ENCODE results near the gene PARD3. TPM values are rescaled to one million over a fixed set of nuclear protein-coding genes. Genes with fewer than 3 reads are reported as not detected.

The PARD3 gene
- total RNA-seq, 1 experiment from 2014 or later = 57.4 TPM

GRCh38 chr10:34229917-34230316, 585.2 kb downstream of the PARD3 start:
- intact Hi-C loops (cut with micrococcal nuclease; ENCODE audit: unreplicated experiment) = no loop called here
- CTCF ChIA-PET = no interaction called here

DNA sequence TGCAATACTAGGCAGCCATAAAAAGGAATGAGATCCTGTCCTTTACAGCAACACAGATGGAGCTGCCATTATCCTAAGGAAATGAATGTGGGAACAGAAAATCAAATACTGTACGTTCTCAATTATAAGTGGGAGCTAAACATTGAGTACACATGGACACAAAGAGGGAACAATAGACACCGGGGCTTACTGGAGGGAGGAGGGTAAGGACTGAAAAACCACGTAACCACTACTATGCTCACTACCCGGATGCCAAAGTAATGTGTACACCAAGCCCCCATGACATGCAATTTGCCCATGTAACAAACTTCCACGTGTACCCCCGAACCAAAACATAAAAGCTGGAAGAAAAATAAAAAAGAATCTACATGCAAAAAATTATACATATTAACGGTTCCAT, 587.0 kb downstream of the PARD3 start:
- intact Hi-C loops (cut with micrococcal nuclease; ENCODE audit: unreplicated experiment) = no loop called here
- no peak for TF ChIP-seq EZH2 (IDR thresholded peaks at IDR 0.05; ENCODE audit: low read depth)
- TF ChIP-seq, protein P1, sequence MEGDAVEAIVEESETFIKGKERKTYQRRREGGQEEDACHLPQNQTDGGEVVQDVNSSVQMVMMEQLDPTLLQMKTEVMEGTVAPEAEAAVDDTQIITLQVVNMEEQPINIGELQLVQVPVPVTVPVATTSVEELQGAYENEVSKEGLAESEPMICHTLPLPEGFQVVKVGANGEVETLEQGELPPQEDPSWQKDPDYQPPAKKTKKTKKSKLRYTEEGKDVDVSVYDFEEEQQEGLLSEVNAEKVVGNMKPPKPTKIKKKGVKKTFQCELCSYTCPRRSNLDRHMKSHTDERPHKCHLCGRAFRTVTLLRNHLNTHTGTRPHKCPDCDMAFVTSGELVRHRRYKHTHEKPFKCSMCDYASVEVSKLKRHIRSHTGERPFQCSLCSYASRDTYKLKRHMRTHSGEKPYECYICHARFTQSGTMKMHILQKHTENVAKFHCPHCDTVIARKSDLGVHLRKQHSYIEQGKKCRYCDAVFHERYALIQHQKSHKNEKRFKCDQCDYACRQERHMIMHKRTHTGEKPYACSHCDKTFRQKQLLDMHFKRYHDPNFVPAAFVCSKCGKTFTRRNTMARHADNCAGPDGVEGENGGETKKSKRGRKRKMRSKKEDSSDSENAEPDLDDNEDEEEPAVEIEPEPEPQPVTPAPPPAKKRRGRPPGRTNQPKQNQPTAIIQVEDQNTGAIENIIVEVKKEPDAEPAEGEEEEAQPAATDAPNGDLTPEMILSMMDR (conservative IDR thresholded peaks at IDR 0.05) = no peak
- no peaks in the 10 kb centered on the region for H3K9me3 ChIP-seq (ENCODE audit: insufficient read depth, low read depth)
- no peaks in the 10 kb centered on the region for H3K4me1 ChIP-seq (replicated peaks; ENCODE audit: insufficient read depth)
- no peaks in the 10 kb centered on the region; the same call in 1 of the 2 replicates for H4K20me1 ChIP-seq (ENCODE audit: insufficient read depth)
- no peak overlapping the region for H3K4me2 ChIP-seq
- H3K79me2 ChIP-seq (ENCODE audit: low read depth) = no peaks in the 10 kb centered on the region
- H3K9me2 ChIP-seq (ENCODE audit: insufficient read depth) = no peaks in the 10 kb centered on the region
- no peak overlapping the region for H2AFZ ChIP-seq
- no peak overlapping the region for H3K4me3 ChIP-seq
- BruUV-seq (replicated peaks) = no TSS peak
- H3K27me3 ChIP-seq (ENCODE audit: insufficient read depth, low read depth) = no peaks in the 10 kb centered on the region
- no peaks in the 10 kb centered on the region for H3F3A ChIP-seq (ENCODE audit: insufficient read depth, low read depth)
- DNase-seq = no peak
- no peaks in the 10 kb centered on the region for H3K36me3 ChIP-seq (ENCODE audit: low read depth)
- ChIA-PET POLR2A (ENCODE audit: unreplicated experiment) (no interaction called here), CTCF (no interaction called here)
- H3K27ac ChIP-seq = no peak overlapping the region

More at GRCh38 chr10:34229917-34230316, 585.2 kb downstream of the PARD3 start:
- Histone ChIP-seq H4K20me1 (ENCODE audit: insufficient read depth) (no peaks in the 10 kb centered on the region), H3K79me2 (ENCODE audit: low read depth) (no peaks in the 10 kb centered on the region), H3K36me3 (ENCODE audit: low read depth) (no peaks in the 10 kb centered on the region), H3K4me2 (no peak overlapping the region), H3K9me2 (ENCODE audit: insufficient read depth) (no peaks in the 10 kb centered on the region), H3K4me3 (no peak overlapping the region), H3K27me3 (ENCODE audit: insufficient read depth, low read depth) (no peaks in the 10 kb centered on the region), H3F3A (ENCODE audit: insufficient read depth, low read depth) (no peaks in the 10 kb centered on the region), H2AFZ (no peak overlapping the region), H3K27ac (no peak overlapping the region), H3K9me3 (ENCODE audit: insufficient read depth, low read depth) (no peaks in the 10 kb centered on the region), H3K4me1 (replicated peaks; ENCODE audit: insufficient read depth) (no peaks in the 10 kb centered on the region)
- DNase-seq = no peak
- POLR2A ChIA-PET (ENCODE audit: unreplicated experiment) = no interaction called here
- BruUV-seq (replicated peaks) = no TSS peak
- TF ChIP-seq, protein P1 (conservative IDR thresholded peaks at IDR 0.05) = no peak
- TF ChIP-seq EZH2 (IDR thresholded peaks at IDR 0.05; ENCODE audit: low read depth) = no peak

DNA sequence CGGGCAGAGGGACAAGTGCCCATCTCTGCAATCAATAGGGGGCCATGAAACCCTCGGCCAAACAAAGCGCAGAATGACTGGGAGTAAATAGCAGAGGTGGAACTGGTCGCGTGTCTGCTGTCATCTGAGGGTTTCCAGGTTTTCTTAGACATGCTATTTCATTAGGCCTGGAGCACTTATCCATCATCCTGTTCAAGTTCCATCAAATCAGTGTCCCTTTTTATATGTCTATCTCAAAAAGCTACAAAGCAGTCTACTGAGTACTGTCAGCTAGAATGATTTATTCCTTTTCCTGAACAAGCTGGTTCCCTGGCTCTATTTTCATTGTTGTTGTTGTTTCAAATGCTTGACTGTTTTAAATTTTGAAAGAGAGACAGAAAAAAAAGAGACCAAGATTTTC, 590.5 kb downstream of the PARD3 start:
- intact Hi-C loops (cut with micrococcal nuclease; ENCODE audit: unreplicated experiment) = no loop called here
- Histone ChIP-seq H3K36me3 (ENCODE audit: low read depth) (no peaks in the 10 kb centered on the region), H3K9me2 (ENCODE audit: insufficient read depth) (no peaks in the 10 kb centered on the region), H3K27me3 (ENCODE audit: insufficient read depth, low read depth) (no peaks in the 10 kb centered on the region), H2AFZ (no peak overlapping the region), H3K27ac (no peak overlapping the region), H3K79me2 (ENCODE audit: low read depth) (no peaks in the 10 kb centered on the region), H4K20me1 (ENCODE audit: insufficient read depth) (no peaks in the 10 kb centered on the region; the same call in 1 of the 2 replicates), H3K4me1 (replicated peaks; ENCODE audit: insufficient read depth) (no peaks in the 10 kb centered on the region), H3K4me3 (no peak overlapping the region), H3K9me3 (ENCODE audit: insufficient read depth, low read depth) (no peaks in the 10 kb centered on the region), H3K4me2 (no peak overlapping the region), H3F3A (ENCODE audit: insufficient read depth, low read depth) (no peaks in the 10 kb centered on the region)
- CTCF ChIA-PET = no interaction called here
- POLR2A ChIA-PET (ENCODE audit: unreplicated experiment) = interaction anchor here (0.5 to 0.7 kb wide), 2 partner anchors 95 to 1576 kb away, joined by 3 to 7 read pairs; no protein-coding TSS in a partner anchor
- no peak for DNase-seq
- no TSS peak for BruUV-seq (replicated peaks)
- TF ChIP-seq, protein P1 (conservative IDR thresholded peaks at IDR 0.05) = no peak
- TF ChIP-seq EZH2 (IDR thresholded peaks at IDR 0.05; ENCODE audit: low read depth) = no peak
